HG03571 (cell line): ENCODE results near the gene DNAI1.

Source experiments
- ATAC-seq: cut with Tn5 transposase; IDR thresholded peaks from one replicate; pipeline ENCODE4 v1.9.1; 2021; ENCODE audit not compliant: unreplicated experiment

DNAI1 gene

GRCh38 chr9:34555936-34556525 lies 97.4 kb downstream of the DNAI1 start:
- no peak for ATAC-seq

DNA sequence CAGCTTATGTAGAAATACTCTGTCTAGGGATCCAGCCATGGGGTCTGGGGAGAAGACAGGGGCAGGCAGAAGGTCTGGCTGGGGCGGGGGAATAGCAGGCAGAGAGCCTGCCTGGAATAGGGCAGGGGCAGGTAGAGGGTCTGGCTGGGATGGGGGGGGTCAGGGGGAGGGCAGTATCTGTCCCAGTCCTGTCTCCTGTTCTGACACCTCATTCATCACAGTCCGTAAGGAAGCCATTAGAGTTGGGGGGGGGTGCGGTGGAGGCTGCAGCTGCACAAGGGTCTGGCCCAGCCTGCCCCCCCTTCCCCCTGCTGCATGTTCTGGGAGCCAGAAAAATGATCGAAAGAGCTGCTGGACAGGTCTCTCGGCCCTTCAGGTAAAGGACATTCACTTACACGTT lies 98.3 kb downstream of the DNAI1 start:
- ATAC-seq, result no peak

DNA sequence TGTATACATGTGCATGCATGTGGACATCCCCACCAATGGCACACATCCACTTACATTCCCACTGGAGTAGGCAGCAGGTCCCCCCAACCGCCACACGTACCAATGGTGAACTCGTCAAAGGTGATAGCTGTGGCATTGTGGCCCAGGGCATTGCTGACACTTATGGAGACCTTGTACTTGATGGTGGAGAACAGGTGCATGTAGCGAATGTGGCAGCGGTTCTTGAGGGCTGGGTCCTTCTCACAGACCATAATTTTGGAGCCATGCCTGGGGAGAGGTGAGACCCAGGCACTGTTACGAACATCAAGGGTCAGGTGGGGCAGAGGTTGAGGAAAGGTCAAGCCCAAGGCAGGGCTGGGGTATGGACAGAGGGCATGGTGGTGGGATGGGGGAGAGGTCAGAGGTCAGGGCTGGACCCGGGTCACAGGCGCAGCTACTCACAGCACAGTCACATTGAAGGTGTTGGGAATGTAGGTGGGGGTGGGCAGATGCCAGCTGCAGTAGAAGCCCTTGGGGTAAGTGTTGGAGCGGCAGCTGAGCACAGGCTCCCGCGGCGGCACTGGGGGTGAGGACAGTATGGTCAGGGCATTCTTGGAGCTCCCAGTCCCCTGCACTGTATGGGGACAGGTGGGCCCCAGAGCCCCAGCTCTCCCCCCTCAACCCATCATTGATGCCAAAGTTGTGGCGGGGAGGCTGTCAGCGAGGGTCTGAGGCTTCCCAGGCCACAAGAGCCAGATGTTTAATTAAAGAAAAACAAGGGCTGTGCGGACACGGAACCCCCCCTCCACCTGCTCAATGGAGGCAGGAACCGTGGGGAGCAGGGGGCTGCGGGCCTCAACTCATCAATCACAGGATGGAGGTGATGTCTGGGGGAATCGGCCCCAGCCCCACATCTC lies 99.1 kb downstream of the DNAI1 start:
- no peak for ATAC-seq

GRCh38 chr9:34558364-34558763 lies 99.8 kb downstream of the DNAI1 start:
- no peak for ATAC-seq

GRCh38 chr9:34558919-34559623 lies 100.5 kb downstream of the DNAI1 start:
- ATAC-seq, result no peak

- ATAC-seq, result no peak
These were observed 101.2 kb downstream of the DNAI1 start for GRCh38 chr9:34559624-34560455.

- no peak for ATAC-seq
These were observed 102.1 kb downstream of the DNAI1 start for GRCh38 chr9:34560599-34561214.

DNA sequence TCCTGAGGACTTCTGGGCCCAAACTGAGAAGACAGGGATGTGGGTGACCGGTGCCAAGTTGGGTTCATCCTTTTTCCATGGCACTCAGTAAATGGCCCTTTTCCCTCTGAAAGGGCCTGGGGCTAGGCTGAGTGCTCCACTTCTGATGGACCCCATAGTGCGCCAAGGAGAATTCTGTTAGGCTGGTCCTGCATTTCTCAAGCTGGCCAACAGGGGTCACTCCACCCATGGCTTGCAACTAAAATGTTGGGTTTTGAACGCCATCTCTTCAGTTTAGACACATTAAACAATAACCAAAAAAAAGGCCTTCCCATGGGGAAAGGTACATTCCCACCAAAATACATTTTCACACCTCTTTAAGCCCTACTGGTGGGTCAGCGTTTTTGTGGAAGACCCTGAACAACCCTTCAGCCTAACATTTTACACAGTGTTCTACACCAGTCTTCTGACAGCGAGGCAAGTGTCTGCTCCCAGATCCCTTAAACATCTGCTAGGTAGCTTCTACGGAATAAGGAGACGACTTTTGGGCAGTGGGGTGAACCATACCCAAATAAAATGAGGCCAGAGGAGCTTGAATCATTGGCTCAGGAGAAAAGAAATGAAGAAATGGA lies 103.6 kb downstream of the DNAI1 start:
- ATAC-seq, result no peak

DNA sequence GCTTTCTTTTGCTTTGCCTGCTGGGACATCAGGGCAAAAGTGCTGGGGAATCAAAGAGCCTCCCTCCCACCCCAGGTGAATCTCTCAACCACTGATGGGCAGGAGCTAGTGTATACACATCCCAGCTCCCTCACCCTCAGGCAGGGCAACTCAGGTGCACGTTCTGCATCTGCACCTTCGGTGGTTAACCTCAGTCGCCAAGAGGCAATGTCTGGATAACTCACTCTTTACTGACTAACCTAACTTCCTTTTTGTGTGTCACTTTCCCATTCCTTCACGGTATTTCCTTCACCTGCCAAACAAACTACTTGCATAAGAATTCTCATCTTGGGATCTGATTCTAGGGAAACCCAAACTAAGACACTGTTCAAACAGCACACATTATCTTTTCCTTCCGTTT lies 104.7 kb downstream of the DNAI1 start:
- ATAC-seq, result no peak

- no peak for ATAC-seq
These were observed 106.0 kb downstream of the DNAI1 start for GRCh38 chr9:34564617-34565016.

DNA sequence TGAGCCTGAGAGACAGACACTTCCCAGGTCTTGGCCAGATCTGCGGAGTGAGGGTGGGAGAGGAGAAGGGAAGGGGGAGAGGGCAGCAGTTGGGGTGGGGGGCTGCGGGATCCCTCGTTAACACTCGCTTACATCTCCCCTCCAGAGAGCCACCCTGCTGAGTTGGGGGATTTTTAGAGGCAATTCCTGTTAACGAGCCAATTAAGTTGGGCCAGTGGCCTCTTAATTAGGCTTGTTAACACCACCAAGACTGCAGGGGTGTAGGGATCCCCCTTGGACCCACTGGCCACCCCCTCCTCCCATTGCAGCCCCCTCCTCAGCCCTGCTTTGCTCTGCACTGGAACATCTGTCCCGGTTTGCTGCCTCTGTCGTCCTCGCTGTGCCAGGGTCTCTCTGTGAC lies 107.3 kb downstream of the DNAI1 start:
- ATAC-seq, result no peak

GRCh38 chr9:34566322-34566721 lies 107.7 kb downstream of the DNAI1 start:
- ATAC-seq, result no peak

- ATAC-seq, result no peak
These were observed 108.4 kb downstream of the DNAI1 start for GRCh38 chr9:34566972-34567371.

DNA sequence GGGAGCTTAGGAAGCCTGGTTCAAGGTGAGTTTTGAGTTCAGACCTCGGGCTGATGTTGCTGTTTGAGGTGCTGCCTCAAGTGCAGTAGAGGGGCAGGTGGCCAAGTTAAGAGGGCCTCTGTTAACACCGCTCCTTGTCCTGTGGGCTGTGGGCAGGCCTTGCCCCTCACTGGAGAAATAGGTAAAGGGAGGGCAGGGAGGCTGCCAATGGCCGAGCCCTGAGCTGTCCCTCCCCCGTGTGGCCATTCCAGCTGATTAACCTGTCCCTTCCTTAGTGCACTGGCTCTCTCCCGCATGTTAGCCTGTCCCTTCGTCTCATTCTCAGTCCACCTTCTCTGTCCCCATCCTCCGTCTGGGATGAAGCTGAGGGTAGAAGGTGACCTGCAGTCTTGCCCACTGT lies 109.5 kb downstream of the DNAI1 start:
- ATAC-seq, result no peak

GRCh38 chr9:34568774-34569173 lies 110.2 kb downstream of the DNAI1 start:
- ATAC-seq, result no peak

GRCh38 chr9:34570376-34570775 lies 111.8 kb downstream of the DNAI1 start:
- no peak for ATAC-seq
